ENCODE measurements around the gene CLDN5.

CLDN5 gene

DNA sequence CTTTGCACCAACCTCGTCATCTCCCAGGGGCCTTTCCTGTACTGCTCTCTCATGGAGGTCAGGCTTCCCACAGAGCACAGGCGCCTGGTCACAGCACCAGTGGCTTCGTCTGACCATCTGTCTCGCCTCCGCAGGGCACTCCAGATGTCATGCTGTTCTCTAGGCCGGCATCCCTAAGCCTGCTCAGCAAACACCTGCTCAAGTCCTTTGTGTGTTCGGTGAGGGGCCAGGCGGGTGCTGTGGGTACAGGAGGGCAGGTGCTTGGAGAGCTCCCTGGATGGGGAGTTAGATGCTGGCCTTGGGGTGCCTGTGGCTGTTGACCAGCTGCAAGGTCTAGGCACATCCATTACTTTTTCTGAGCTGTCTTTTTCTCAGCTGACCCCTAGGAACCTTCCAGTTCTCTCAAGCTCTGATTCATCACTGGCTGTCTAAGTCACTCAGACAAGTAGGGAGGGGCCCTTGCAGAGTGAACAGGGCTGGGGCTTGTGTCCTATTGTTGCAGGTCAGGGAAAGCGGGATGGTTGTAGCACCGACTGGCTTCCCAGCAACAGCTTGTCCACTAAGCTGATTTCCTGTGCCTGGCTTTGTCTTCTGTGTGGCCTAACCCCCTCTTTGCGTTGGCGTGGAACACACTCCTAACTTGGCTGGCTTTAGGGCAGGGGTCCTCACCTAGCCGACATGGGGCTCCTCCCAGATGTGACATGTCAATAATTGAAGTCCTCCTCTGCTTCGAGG, 9.2 kb downstream of the CLDN5 start:
- TF ChIP-seq, protein P1, sequence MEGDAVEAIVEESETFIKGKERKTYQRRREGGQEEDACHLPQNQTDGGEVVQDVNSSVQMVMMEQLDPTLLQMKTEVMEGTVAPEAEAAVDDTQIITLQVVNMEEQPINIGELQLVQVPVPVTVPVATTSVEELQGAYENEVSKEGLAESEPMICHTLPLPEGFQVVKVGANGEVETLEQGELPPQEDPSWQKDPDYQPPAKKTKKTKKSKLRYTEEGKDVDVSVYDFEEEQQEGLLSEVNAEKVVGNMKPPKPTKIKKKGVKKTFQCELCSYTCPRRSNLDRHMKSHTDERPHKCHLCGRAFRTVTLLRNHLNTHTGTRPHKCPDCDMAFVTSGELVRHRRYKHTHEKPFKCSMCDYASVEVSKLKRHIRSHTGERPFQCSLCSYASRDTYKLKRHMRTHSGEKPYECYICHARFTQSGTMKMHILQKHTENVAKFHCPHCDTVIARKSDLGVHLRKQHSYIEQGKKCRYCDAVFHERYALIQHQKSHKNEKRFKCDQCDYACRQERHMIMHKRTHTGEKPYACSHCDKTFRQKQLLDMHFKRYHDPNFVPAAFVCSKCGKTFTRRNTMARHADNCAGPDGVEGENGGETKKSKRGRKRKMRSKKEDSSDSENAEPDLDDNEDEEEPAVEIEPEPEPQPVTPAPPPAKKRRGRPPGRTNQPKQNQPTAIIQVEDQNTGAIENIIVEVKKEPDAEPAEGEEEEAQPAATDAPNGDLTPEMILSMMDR (IDR thresholded peaks at IDR 0.05) = no peak

DNA sequence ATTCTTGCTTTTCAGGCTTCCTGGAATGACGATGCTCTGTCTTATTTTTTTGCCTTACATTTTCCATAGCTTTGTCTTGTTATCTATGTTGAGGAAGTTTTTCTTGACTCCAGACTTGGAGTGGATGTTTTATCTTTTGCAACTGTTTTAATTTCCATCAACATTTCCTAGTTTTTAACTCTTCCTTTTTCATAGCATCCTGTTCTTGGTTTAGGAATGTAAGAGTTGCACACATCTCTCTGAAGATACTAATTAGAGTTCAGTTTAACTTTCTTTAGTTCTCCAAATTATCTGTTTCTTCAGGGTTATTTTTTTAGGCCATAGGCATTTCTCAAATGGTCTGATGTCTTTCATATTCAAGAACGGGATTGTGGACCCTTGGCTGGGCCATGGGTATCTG, 10.4 kb downstream of the CLDN5 start:
- TF ChIP-seq, protein P1 (IDR thresholded peaks at IDR 0.05) = no peak

DNA sequence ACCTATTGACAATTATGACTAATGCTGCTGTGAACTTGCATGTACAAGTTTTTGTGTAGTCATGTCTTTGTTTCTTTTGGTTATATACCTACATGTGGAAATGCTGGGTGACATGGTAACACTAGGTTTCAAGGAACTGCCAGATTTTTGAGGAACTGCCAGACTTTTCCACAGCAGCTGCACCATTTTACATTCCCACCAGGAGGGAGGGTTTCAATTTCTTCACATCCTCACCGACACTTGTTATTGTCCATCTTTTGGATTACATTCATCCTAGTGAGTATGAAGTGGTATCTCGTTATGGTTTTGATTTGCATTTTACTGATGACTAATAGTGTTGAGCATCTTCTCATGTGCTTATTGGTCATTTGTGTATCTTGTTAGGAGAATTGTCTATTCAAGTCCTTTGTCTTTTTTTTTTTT, 13.3 kb downstream of the CLDN5 start:
- TF ChIP-seq, protein P1 (IDR thresholded peaks at IDR 0.05) = no peak

DNA sequence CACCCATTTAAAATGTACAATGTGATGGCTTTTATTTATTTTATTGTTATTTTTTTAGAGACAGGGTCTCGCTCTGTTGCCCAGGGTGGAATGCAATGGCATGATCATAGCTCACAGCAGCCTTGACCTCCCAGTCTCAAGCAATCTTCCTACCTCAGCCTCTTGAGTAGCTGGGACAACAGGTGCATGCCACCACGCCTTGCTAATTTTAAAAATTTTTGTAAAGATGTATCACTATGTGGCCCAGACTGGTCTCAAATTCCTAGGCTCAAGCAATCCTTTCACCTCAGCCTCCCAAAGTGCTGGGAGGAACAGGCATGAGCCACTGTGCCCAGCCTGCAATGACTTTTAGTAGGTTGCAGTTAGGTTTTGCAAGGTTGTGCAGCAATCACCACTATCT, 14.3 kb downstream of the CLDN5 start:
- TF ChIP-seq, protein P1 (IDR thresholded peaks at IDR 0.05) = no peak

DNA sequence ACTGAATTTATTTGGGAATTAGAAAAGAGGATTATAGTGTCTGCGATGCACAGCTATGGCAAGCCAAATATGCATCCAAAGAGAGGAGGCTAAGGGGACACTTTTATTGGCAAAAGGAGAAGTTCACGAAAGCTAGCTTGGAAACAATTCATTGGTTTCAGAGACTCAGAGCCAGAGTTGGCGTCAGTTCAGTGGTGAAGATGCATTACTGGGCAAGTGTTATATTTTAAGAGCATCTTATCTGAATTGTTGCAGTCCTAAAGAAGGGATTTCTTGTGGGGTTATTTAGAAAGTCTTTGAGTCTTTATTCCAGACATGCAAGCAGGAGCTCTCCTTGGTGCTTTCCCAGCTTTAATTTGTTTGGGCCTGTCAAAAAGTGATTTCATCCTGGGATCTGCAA, 15.0 kb downstream of the CLDN5 start:
- TF ChIP-seq, protein P1 (IDR thresholded peaks at IDR 0.05) = no peak

DNA sequence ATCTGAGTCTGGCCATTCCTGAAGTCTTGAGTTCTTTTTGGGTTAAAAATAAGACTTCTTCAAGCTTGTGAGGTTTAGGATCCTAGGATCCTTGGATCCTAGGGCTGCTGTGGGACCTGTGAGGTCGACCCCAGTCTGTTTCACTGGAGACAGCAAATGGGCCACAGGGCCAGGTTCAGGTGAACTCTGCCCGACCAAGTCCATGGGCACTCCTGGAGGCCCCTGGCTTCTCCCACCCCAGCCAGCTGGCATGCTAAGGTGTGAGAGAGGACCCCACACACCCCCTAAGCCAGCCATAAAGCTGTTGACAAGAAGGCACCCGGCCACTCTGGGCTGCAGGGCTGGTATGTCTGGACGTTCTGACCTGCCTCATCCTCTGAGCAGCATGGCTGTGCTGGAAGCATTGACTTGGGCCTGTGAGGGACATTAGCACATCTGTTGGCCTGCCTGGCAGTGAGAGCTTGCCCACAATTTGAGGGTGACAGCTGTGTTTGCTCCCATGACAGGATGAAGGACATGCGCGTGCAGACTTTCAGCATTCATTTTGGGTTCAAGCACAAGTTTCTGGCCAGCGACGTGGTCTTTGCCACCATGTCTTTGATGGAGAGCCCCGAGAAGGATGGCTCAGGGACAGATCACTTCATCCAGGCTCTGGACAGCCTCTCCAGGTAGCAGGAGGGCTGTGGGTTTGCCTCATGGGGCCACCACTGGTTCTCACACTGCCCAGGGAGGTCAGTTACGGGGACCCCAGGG, 16.0 kb downstream of the CLDN5 start:
- TF ChIP-seq, protein P1 (IDR thresholded peaks at IDR 0.05) = no peak

DNA sequence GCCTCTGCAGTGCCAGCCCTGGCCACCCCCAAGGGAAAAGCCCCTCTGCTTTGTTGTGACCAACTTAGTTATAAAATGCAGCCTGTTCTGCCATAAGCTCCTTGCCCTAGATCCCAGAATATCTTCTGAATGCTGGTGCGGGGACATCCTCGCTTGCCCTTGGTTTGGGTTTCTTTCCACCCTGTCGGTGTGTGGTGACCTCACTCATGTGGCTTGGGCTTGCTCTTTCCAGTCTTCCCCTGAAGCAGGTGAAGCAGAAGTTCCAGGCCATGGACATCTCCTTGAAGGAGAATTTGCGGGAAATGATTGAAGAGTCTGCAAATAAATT, 16.7 kb downstream of the CLDN5 start:
- TF ChIP-seq, protein P1 (IDR thresholded peaks at IDR 0.05) = no peak

Data from LNCAP (cell line).